HL-60 (cell line): ENCODE data around the gene CCDC116.
"Not testable (repeated sequence)": the region's sequence is repeated elsewhere in the genome, so short reads cannot be mapped to it uniquely, and the experiment has no call there.

ENCODE experiments used
- DNase-seq, 2 experiments: peaks; one replicate each; pipeline ENCODE4 v3.0.0-alpha.2; 2010 to 2020; ENCODE audit warnings: low read depth in 1 of 2, low spot score in 1 of 2
- H3K27ac ChIP-seq: fragments of 250-450 bp; sonication (Bioruptor Pico); replicated peaks from 2 replicates; pipeline ENCODE4 v1.5.1; 2020; ENCODE audit warnings: mild to moderate bottlenecking, moderate library complexity
- H3K27me3 ChIP-seq: fragments of 250-450 bp; sonication (Bioruptor Pico); 2 replicates; pipeline ENCODE4 v1.5.1; 2021; ENCODE audit warnings: mild to moderate bottlenecking, moderate library complexity; ENCODE audit not compliant: insufficient read depth, poor library complexity, severe bottlenecking
- H3K4me3 ChIP-seq: replicated peaks from 2 replicates; pipeline ENCODE4 v1.5.1; 2011; ENCODE audit warnings: mild to moderate bottlenecking, control low read depth, low read length; ENCODE audit not compliant: insufficient read depth
- GABPA ChIP-seq: IDR thresholded peaks from 2 replicates; pipeline ENCODE4 v1.6.1; 2012; ENCODE audit warnings: low read depth
- POLR2AphosphoS5 ChIP-seq: IDR thresholded peaks from 2 replicates; pipeline ENCODE4 v1.6.1; 2012; ENCODE audit warnings: low read depth
- SPI1 ChIP-seq: IDR thresholded peaks from 2 replicates; pipeline ENCODE4 v1.6.1; 2012; ENCODE audit warnings: low read depth, mild to moderate bottlenecking, borderline replicate concordance
- TF ChIP-seq, protein P1 (sequence below): IDR thresholded peaks from 2 replicates; pipeline ENCODE4 v1.6.1; 2012; ENCODE audit warnings: low read depth; ENCODE audit not compliant: insufficient replicate concordance
- TF ChIP-seq, protein P2 (sequence below): IDR thresholded peaks from one replicate; pipeline ENCODE4 v1.5.1; 2011; ENCODE audit warnings: low read length, control low read depth, inconsistent platforms; ENCODE audit not compliant: insufficient read depth

CCDC116 gene

DNA sequence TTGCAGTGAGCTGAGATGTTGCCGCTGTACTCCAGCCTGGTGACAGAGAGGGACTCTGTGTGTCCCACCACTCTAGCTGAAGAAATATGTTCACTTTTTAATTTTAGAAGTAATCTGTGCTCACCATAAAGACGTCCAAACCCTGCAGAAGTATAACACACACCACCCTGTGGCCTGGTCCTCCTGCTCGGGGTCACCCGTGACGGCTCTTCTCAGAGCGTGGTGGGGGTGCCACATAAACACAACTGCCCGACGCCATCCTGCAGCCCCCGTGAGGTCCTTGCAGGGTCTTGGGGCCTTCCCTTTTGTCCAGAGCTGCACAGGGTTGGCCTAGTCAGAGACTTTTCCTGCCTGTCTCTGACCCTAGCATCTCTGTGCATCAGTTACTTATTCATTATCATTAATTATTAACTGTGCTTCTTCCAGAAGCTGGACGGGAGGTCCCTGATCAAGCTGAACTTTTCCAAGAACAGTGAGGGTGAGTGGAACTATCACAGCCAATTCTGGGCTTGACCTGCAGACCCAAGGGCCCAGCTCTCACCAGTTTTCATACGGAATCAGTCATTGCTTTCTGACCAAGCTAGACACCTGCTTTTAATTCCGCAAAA, 42.2 kb downstream of the CCDC116 start:
- Histone ChIP-seq H3K27ac (no peak overlapping the region), H3K27me3 (no peaks in the 10 kb centered on the region), H3K4me3 (no peak overlapping the region)
- no peak for DNase-seq
- TF ChIP-seq, protein P1, sequence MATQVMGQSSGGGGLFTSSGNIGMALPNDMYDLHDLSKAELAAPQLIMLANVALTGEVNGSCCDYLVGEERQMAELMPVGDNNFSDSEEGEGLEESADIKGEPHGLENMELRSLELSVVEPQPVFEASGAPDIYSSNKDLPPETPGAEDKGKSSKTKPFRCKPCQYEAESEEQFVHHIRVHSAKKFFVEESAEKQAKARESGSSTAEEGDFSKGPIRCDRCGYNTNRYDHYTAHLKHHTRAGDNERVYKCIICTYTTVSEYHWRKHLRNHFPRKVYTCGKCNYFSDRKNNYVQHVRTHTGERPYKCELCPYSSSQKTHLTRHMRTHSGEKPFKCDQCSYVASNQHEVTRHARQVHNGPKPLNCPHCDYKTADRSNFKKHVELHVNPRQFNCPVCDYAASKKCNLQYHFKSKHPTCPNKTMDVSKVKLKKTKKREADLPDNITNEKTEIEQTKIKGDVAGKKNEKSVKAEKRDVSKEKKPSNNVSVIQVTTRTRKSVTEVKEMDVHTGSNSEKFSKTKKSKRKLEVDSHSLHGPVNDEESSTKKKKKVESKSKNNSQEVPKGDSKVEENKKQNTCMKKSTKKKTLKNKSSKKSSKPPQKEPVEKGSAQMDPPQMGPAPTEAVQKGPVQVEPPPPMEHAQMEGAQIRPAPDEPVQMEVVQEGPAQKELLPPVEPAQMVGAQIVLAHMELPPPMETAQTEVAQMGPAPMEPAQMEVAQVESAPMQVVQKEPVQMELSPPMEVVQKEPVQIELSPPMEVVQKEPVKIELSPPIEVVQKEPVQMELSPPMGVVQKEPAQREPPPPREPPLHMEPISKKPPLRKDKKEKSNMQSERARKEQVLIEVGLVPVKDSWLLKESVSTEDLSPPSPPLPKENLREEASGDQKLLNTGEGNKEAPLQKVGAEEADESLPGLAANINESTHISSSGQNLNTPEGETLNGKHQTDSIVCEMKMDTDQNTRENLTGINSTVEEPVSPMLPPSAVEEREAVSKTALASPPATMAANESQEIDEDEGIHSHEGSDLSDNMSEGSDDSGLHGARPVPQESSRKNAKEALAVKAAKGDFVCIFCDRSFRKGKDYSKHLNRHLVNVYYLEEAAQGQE: no peak
- TF ChIP-seq, protein P2, sequence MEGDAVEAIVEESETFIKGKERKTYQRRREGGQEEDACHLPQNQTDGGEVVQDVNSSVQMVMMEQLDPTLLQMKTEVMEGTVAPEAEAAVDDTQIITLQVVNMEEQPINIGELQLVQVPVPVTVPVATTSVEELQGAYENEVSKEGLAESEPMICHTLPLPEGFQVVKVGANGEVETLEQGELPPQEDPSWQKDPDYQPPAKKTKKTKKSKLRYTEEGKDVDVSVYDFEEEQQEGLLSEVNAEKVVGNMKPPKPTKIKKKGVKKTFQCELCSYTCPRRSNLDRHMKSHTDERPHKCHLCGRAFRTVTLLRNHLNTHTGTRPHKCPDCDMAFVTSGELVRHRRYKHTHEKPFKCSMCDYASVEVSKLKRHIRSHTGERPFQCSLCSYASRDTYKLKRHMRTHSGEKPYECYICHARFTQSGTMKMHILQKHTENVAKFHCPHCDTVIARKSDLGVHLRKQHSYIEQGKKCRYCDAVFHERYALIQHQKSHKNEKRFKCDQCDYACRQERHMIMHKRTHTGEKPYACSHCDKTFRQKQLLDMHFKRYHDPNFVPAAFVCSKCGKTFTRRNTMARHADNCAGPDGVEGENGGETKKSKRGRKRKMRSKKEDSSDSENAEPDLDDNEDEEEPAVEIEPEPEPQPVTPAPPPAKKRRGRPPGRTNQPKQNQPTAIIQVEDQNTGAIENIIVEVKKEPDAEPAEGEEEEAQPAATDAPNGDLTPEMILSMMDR: no peak
- no peak for TF ChIP-seq SPI1
- TF ChIP-seq POLR2AphosphoS5: no peak
- no peak for TF ChIP-seq GABPA

DNA sequence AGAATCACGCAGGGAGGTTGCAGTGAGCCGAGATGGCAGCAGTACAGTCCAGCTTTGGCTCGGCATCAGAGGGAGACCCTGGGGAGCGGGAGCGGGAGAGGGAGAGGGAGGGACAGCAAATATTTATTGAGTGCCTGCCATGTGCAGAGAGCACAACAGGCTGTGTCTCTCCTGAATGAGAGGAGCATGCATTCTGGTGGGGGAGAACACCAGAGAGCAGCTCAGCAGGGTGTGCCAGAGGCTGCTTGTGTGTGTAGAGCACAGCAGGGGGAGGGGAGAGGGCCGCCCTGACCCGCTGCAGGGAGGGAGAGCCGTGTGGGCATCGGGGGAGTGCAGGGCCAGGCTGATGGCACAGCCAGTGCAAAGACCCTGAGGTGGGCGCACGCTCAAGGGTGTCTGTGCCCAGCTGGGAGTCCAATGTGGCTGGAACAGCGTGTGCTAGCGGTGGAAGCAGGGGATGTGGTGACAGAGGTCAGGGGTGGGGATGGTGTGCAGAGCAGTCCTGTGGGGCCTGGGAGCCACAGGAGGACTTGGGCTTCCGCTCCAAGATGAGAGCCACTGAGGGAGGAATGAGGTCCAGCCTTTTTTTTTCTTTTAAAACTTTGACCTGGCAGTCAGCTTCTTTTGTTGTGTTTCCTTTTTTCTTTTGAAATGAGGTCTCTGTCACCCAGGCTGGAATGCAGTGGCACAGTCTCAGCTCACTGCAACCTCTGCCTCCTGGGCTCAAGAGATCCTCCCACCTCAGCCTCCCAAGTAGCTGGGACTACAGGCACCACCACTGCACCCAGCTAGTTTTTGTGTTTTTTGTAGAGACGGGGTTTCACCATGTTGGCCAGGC, 45.3 kb downstream of the CCDC116 start:
- no peak for TF ChIP-seq GABPA
- TF ChIP-seq, protein P1: no peak
- TF ChIP-seq, protein P2: no peak
- no peak for TF ChIP-seq POLR2AphosphoS5
- no peak for TF ChIP-seq SPI1
- Histone ChIP-seq H3K27me3 (no peaks in the 10 kb centered on the region), H3K4me3 (no peak overlapping the region), H3K27ac (no peak overlapping the region)
- no peak for DNase-seq

DNA sequence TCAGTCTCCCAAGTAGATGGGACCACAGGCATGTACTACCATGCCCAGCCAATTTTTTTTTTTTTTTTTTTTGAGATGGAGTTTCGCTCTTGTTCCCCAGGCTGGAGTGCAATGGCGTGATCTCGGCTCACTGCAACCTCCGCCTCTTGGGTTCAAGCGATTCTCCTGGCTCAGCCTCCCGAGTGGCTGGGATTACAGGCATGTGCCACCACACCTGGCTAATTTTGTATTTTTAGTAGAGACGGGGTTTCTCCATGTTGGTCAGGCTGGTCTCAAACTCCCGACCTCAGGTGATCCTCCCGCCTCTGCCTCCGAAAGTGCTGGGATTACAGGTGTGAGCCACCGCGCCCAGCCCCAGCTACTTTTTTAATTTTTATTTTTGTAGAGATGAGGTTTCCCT, 46.3 kb downstream of the CCDC116 start:
- not testable (repeated sequence) for DNase-seq, H3K27me3 ChIP-seq, H3K4me3 ChIP-seq, H3K27ac ChIP-seq

DNA sequence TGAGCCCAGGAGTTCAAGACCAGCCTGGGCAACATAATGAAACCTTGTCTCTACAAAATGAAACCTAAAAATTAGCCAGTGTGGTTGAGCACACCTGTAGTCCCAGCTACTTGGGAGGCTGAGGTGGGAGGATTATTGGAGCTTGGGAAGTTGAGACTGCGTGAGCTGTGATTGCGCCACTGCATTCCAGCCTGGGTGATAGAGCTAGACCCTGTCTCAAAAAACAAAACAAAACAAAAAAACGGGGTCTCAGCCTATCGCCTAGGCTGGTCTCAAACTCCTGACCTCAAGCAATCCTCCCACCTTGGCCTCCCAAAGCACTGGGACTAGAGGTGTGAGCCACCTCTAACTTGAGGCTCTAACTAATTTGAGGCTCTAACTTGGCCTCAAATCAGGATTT, 46.8 kb downstream of the CCDC116 start:
- DNase-seq: no peak
- H3K4me3 ChIP-seq: no peak overlapping the region
- no peak for TF ChIP-seq POLR2AphosphoS5

More for the DNA sequence above, 46.8 kb downstream of the CCDC116 start:
- no peak overlapping the region for H3K27ac ChIP-seq
- no peaks in the 10 kb centered on the region for H3K27me3 ChIP-seq
